H1 (cell line): ENCODE measurements around the gene ADRB1. TPM values are rescaled to one million over a fixed set of nuclear protein-coding genes. Genes with fewer than 3 reads are reported as not detected.

Experiments
- E2F6 ChIP-seq: IDR thresholded peaks from 2 replicates; pipeline ENCODE4 v1.6.1; 2012; ENCODE audit warnings: inconsistent platforms
- KDM5A ChIP-seq: fragments of 200-600 bp; IDR thresholded peaks from 2 replicates; pipeline ENCODE4 v1.7.1; 2012; ENCODE audit warnings: mild to moderate bottlenecking, low read length, inconsistent platforms, mixed read lengths
- TCF12 ChIP-seq: IDR thresholded peaks from 2 replicates; pipeline ENCODE4 v1.6.1; 2011; ENCODE audit warnings: low read depth, mild to moderate bottlenecking, low read length
- YY1 ChIP-seq: IDR thresholded peaks from 2 replicates; pipeline ENCODE4 v1.6.1; 2011; ENCODE audit warnings: low read depth, mild to moderate bottlenecking, low read length
- ZNF274 ChIP-seq: IDR thresholded peaks from 2 replicates; pipeline ENCODE4 v1.7.0; 2012; ENCODE audit warnings: low read length, borderline replicate concordance; ENCODE audit errors: extremely low read depth
- polyA plus RNA-seq, 7 experiments: library from polyadenylated mRNA; depleted of rRNA in 3 of 7; stranded (reverse) in 5 of 7; unstranded in 2 of 7; fragments of >200 nt in 5 of 7; fragments of 200-250 nt in 2 of 7; gene quantifications; 1 replicate in 5 of 7; 2 replicates in 1 of 7; 4 replicates in 1 of 7; pipeline versions ENCODE4 v1.2.1 to v1.2.3, GENCODE V29; 2011 to 2013; ENCODE audit warnings: missing spikeins in 2 of 7, mixed read lengths in 2 of 7
- total RNA-seq: library from RNA; stranded (reverse); fragmentation: NEBNext Ultra II Directional; extraction: Animal tissue kit (Norgen Biotek cat#: 25700); gene quantifications from 2 replicates; pipeline ENCODE4 v1.2.1, GENCODE V29; 2021
- TF ChIP-seq, protein P1 (sequence below): fragments of 300-600 bp; sonication (generic); IDR thresholded peaks from 2 replicates; pipeline ENCODE4 v1.7.1; 2012; ENCODE audit warnings: low read length, moderate library complexity, mild to moderate bottlenecking, inconsistent platforms; ENCODE audit not compliant: insufficient replicate concordance

ADRB1 gene
- total and polyA plus RNA-seq, 2 of the 8 experiments (the other 6 are each of a cell fraction or from before 2014, with no cell fraction given) = 0.14 to 0.48 TPM

- TF ChIP-seq, protein P1, sequence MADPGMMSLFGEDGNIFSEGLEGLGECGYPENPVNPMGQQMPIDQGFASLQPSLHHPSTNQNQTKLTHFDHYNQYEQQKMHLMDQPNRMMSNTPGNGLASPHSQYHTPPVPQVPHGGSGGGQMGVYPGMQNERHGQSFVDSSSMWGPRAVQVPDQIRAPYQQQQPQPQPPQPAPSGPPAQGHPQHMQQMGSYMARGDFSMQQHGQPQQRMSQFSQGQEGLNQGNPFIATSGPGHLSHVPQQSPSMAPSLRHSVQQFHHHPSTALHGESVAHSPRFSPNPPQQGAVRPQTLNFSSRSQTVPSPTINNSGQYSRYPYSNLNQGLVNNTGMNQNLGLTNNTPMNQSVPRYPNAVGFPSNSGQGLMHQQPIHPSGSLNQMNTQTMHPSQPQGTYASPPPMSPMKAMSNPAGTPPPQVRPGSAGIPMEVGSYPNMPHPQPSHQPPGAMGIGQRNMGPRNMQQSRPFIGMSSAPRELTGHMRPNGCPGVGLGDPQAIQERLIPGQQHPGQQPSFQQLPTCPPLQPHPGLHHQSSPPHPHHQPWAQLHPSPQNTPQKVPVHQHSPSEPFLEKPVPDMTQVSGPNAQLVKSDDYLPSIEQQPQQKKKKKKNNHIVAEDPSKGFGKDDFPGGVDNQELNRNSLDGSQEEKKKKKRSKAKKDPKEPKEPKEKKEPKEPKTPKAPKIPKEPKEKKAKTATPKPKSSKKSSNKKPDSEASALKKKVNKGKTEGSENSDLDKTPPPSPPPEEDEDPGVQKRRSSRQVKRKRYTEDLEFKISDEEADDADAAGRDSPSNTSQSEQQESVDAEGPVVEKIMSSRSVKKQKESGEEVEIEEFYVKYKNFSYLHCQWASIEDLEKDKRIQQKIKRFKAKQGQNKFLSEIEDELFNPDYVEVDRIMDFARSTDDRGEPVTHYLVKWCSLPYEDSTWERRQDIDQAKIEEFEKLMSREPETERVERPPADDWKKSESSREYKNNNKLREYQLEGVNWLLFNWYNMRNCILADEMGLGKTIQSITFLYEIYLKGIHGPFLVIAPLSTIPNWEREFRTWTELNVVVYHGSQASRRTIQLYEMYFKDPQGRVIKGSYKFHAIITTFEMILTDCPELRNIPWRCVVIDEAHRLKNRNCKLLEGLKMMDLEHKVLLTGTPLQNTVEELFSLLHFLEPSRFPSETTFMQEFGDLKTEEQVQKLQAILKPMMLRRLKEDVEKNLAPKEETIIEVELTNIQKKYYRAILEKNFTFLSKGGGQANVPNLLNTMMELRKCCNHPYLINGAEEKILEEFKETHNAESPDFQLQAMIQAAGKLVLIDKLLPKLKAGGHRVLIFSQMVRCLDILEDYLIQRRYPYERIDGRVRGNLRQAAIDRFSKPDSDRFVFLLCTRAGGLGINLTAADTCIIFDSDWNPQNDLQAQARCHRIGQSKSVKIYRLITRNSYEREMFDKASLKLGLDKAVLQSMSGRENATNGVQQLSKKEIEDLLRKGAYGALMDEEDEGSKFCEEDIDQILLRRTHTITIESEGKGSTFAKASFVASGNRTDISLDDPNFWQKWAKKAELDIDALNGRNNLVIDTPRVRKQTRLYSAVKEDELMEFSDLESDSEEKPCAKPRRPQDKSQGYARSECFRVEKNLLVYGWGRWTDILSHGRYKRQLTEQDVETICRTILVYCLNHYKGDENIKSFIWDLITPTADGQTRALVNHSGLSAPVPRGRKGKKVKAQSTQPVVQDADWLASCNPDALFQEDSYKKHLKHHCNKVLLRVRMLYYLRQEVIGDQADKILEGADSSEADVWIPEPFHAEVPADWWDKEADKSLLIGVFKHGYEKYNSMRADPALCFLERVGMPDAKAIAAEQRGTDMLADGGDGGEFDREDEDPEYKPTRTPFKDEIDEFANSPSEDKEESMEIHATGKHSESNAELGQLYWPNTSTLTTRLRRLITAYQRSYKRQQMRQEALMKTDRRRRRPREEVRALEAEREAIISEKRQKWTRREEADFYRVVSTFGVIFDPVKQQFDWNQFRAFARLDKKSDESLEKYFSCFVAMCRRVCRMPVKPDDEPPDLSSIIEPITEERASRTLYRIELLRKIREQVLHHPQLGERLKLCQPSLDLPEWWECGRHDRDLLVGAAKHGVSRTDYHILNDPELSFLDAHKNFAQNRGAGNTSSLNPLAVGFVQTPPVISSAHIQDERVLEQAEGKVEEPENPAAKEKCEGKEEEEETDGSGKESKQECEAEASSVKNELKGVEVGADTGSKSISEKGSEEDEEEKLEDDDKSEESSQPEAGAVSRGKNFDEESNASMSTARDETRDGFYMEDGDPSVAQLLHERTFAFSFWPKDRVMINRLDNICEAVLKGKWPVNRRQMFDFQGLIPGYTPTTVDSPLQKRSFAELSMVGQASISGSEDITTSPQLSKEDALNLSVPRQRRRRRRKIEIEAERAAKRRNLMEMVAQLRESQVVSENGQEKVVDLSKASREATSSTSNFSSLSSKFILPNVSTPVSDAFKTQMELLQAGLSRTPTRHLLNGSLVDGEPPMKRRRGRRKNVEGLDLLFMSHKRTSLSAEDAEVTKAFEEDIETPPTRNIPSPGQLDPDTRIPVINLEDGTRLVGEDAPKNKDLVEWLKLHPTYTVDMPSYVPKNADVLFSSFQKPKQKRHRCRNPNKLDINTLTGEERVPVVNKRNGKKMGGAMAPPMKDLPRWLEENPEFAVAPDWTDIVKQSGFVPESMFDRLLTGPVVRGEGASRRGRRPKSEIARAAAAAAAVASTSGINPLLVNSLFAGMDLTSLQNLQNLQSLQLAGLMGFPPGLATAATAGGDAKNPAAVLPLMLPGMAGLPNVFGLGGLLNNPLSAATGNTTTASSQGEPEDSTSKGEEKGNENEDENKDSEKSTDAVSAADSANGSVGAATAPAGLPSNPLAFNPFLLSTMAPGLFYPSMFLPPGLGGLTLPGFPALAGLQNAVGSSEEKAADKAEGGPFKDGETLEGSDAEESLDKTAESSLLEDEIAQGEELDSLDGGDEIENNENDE = no peak
- TF ChIP-seq KDM5A = no peak
- no peak for TF ChIP-seq E2F6
- no peak for TF ChIP-seq ZNF274
- TF ChIP-seq TCF12 = no peak
- no peak for TF ChIP-seq YY1
Measured at GRCh38 chr10:114059561-114059960, 15.9 kb downstream of the ADRB1 start (continued).
